ENCODE data around the gene FBXL7. TPM values are rescaled to one million over a fixed set of nuclear protein-coding genes. Genes with fewer than 3 reads are reported as not detected.
A peak's percentile ranks its signal among the peaks of the same experiment; 100 is the strongest.

FBXL7 gene
- total RNA-seq, 1 donor from 2014 or later, result 12.3 TPM

DNA sequence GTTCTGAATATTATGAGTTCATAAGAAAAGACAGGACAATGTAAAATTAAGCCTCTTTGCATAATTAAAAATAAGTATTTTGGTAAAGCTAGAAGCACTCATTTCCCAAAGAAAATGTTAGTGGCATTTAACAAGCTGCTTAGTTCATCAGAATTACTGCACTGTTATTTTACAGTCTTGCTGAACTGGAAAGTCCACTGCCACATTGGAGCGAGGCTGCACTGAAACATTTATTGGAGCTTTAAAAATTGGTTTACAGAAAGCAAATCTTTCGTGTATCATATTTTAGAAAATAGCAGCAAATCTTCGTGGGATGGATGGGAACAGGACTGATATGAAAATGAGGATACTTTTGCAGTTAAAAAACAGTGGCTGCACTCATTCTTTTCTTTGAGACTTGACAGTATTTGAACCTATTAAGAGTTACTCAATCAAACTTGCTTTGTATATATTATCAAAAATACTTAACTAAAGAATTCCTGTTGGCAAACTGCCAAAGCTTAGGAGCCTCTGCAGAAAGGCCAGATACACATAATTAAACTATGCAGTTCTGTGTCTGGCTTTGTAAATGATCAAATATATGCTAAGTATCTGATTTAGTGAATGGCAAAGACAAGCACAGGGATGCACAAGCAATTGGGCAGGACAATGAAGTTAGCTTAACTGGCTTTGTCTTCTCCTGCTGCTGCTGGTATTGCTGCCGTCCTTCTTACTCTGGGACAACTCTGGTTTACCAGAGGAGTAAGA is 16.5 kb upstream of the FBXL7 start:
- Histone ChIP-seq H3K4me2 (no peak overlapping the region), H2AFZ (replicated peaks) (no peak overlapping the region), H3K36me3 (no peaks in the 10 kb centered on the region), H3K9ac (no peak overlapping the region), H3K4me3 (no peak overlapping the region), H3K9me3 (ENCODE audit: low read depth) (no peaks in the 10 kb centered on the region), H4K20me1 (ENCODE audit: low read depth) (no peaks in the 10 kb centered on the region), H3K79me2 (ENCODE audit: low read depth) (no peaks in the 10 kb centered on the region), H3K27ac (no peak overlapping the region), H3F3A (ENCODE audit: low read depth) (no peaks in the 10 kb centered on the region), H3K27me3 (no peaks in the 10 kb centered on the region), H3K4me1 (no peaks in the 10 kb centered on the region)
- no peaks in the 10 kb centered on the region for H3K36me3 Mint-ChIP-seq
- no peak overlapping the region for H3K27ac Mint-ChIP-seq
- H3K27me3 Mint-ChIP-seq (ENCODE audit: insufficient read depth, low read depth), result no peaks in the 10 kb centered on the region
- no peaks in the 10 kb centered on the region for H3K4me1 Mint-ChIP-seq
- DNase-seq (ENCODE audit: low spot score), result peak; percentile 15
- no peaks in the 10 kb centered on the region for H3K9me3 Mint-ChIP-seq
- no peak overlapping the region for H3K4me3 Mint-ChIP-seq
- TF ChIP-seq, protein P1, sequence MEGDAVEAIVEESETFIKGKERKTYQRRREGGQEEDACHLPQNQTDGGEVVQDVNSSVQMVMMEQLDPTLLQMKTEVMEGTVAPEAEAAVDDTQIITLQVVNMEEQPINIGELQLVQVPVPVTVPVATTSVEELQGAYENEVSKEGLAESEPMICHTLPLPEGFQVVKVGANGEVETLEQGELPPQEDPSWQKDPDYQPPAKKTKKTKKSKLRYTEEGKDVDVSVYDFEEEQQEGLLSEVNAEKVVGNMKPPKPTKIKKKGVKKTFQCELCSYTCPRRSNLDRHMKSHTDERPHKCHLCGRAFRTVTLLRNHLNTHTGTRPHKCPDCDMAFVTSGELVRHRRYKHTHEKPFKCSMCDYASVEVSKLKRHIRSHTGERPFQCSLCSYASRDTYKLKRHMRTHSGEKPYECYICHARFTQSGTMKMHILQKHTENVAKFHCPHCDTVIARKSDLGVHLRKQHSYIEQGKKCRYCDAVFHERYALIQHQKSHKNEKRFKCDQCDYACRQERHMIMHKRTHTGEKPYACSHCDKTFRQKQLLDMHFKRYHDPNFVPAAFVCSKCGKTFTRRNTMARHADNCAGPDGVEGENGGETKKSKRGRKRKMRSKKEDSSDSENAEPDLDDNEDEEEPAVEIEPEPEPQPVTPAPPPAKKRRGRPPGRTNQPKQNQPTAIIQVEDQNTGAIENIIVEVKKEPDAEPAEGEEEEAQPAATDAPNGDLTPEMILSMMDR (IDR thresholded peaks at IDR 0.05), result no peak
- TF ChIP-seq EZH2phosphoT487 (IDR thresholded peaks at IDR 0.05) (no peak), EZH2 (IDR thresholded peaks at IDR 0.05) (no peak)

GRCh38 chr5:15487228-15487627 is 12.8 kb upstream of the FBXL7 start:
- Histone ChIP-seq H3K79me2 (ENCODE audit: low read depth) (no peaks in the 10 kb centered on the region), H3K9me3 (ENCODE audit: low read depth) (no peaks in the 10 kb centered on the region), H3K4me3 (no peak overlapping the region), H4K20me1 (ENCODE audit: low read depth) (no peaks in the 10 kb centered on the region), H3K4me1 (no peaks in the 10 kb centered on the region), H3K36me3 (no peaks in the 10 kb centered on the region), H3K27me3 (no peaks in the 10 kb centered on the region), H3K4me2 (no peak overlapping the region), H3K9ac (no peak overlapping the region), H3F3A (ENCODE audit: low read depth) (no peaks in the 10 kb centered on the region), H2AFZ (replicated peaks) (no peak overlapping the region), H3K27ac (no peak overlapping the region)
- Mint-ChIP-seq H3K4me1 (no peaks in the 10 kb centered on the region), H3K9me3 (no peaks in the 10 kb centered on the region), H3K27me3 (ENCODE audit: insufficient read depth, low read depth) (peaks cover 2% of the 10 kb centered on the region), H3K27ac (no peak overlapping the region), H3K36me3 (no peaks in the 10 kb centered on the region), H3K4me3 (no peak overlapping the region)
- DNase-seq (ENCODE audit: low spot score), result no peak
- TF ChIP-seq, protein P1 (IDR thresholded peaks at IDR 0.05), result no peak
- TF ChIP-seq EZH2phosphoT487 (IDR thresholded peaks at IDR 0.05), result no peak
- TF ChIP-seq EZH2 (IDR thresholded peaks at IDR 0.05), result no peak

DNA sequence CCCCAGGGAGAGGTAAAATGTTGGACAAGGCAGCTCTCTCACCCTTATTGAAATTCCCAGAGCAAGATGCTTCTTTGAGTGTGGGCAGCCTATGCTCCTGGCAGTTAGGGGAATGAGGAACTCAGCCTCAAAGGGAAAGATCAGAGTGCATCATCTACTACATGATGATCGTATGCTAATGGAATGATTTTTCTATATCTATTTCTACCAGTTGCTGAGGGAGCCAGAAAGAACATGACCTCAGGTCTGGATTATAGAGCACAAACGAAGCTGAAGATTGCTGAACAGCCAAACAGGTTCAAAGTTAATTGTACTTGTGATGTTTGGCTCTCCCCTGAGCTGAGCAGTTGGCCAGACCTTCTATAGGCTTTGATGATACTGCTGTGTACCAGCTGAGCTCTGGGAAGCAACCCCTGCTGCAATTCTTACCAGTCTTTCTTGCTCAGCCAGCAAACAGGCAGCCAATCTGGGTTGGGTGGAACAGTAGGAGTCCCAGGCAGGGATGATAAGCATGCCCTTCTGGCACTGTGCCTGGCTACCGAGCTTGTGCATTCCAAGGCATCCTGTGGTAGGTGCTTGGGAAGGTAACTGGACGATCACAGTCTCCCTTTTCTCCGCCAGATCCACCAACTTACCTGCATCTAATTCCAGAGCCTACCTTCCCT is 10.3 kb upstream of the FBXL7 start:
- no peak for DNase-seq (ENCODE audit: low spot score)
- no peaks in the 10 kb centered on the region for H3K9me3 Mint-ChIP-seq
- no peaks in the 10 kb centered on the region for H3K27me3 ChIP-seq
- H4K20me1 ChIP-seq (ENCODE audit: low read depth), result no peaks in the 10 kb centered on the region
- peaks cover 2% of the 10 kb centered on the region for H3K27me3 Mint-ChIP-seq (ENCODE audit: insufficient read depth, low read depth)
- no peaks in the 10 kb centered on the region for H3K36me3 ChIP-seq
- H3K4me1 ChIP-seq, result no peaks in the 10 kb centered on the region
- H3K27ac ChIP-seq, result no peak overlapping the region
- H3K27ac Mint-ChIP-seq, result no peak overlapping the region
- H3K4me1 Mint-ChIP-seq, result no peaks in the 10 kb centered on the region
- no peaks in the 10 kb centered on the region for H3K36me3 Mint-ChIP-seq
- H3K9ac ChIP-seq, result no peak overlapping the region
- no peak overlapping the region for H3K4me2 ChIP-seq
- H3K4me3 ChIP-seq, result no peak overlapping the region
- H3K4me3 Mint-ChIP-seq, result no peak overlapping the region
- H2AFZ ChIP-seq (replicated peaks), result no peak overlapping the region
- H3K9me3 ChIP-seq (ENCODE audit: low read depth), result no peaks in the 10 kb centered on the region
- no peaks in the 10 kb centered on the region for H3F3A ChIP-seq (ENCODE audit: low read depth)
- H3K79me2 ChIP-seq (ENCODE audit: low read depth), result no peaks in the 10 kb centered on the region
- TF ChIP-seq, protein P1 (IDR thresholded peaks at IDR 0.05), result no peak
- TF ChIP-seq EZH2phosphoT487 (IDR thresholded peaks at IDR 0.05) (no peak), EZH2 (IDR thresholded peaks at IDR 0.05) (no peak)
